Prostate gland (tissue), 2 donors: ENCODE data around the gene PRKG1. TPM values are rescaled to one million over a fixed set of nuclear protein-coding genes. Genes with fewer than 3 reads are reported as not detected.

Experiments used
- DNase-seq: peaks from one replicate; pipeline ENCODE4 v3.0.0-alpha.2; 2019; ENCODE audit warnings: low spot score
- H3K27ac ChIP-seq, 2 donors: fragments of 200-600 bp; sonication (generic); 2 replicates each; pipeline ENCODE4 v1.5.1; 2017 to 2019
- H3K27me3 ChIP-seq: fragments of 200-600 bp; sonication (generic); replicated peaks from 2 replicates; pipeline ENCODE4 v1.5.1; 2019; ENCODE audit not compliant: insufficient read depth
- H3K36me3 ChIP-seq, 2 donors: fragments of 200-600 bp; sonication (generic); 1 replicate in 1 of 2; 2 replicates in 1 of 2; pipeline versions ENCODE4 v1.5.1 to v1.8.1; 2017 to 2019
- H3K4me1 ChIP-seq: fragments of 200-600 bp; sonication (generic); replicated peaks from 2 replicates; pipeline ENCODE4 v1.5.1; 2019
- H3K4me3 ChIP-seq, 2 donors: fragments of 200-600 bp; sonication (generic); 2 replicates each; pipeline ENCODE4 v1.5.1; 2017 to 2019
- H3K9me3 ChIP-seq: fragments of 200-600 bp; sonication (generic); 2 replicates; pipeline ENCODE4 v1.5.1; 2017
- POLR2A ChIP-seq: fragments of 450-650 bp; IDR thresholded peaks from one replicate; pipeline ENCODE4 v1.6.1; 2016; ENCODE audit warnings: antibody characterized with exemption, mild to moderate bottlenecking
- POLR2AphosphoS5 ChIP-seq: sonication (generic); formaldehyde crosslinking; IDR thresholded peaks from one replicate; pipeline ENCODE4 v1.6.1; 2017; ENCODE audit warnings: antibody characterized with exemption
- WGBS: methylation state at CpG from one replicate; pipeline ENCODE4 v1.1.5; 2018; 5-methylcytosine and 5-hydroxymethylcytosine counted together
- intact Hi-C: fragments of 100-400 bp; cut with DNase I; formaldehyde crosslinking; loops from one replicate; pipeline ENCODE4 v1.14.2; 2022
- total RNA-seq, 2 donors: library from RNA; depleted of rRNA; stranded (reverse); fragments of >200 nt; gene quantifications; one replicate each; pipeline ENCODE4 v1.1.0, GENCODE V29; 2016
- TF ChIP-seq, protein P1 (sequence below), 4 experiments: fragments of 200-600 bp in 2 of 4; fragments of 450-650 bp in 2 of 4; sonication (generic) in 2 of 4; IDR thresholded peaks; 1 replicate in 3 of 4; 2 replicates in 1 of 4; pipeline ENCODE4 v1.5.1; 2016 to 2019; ENCODE audit warnings: antibody characterized with exemption in 4 of 4, mild to moderate bottlenecking in 2 of 4, moderate library complexity in 2 of 4

PRKG1 gene
- total RNA-seq, 2 donors from 2014 or later, result 2.7 to 9.0 TPM

DNA sequence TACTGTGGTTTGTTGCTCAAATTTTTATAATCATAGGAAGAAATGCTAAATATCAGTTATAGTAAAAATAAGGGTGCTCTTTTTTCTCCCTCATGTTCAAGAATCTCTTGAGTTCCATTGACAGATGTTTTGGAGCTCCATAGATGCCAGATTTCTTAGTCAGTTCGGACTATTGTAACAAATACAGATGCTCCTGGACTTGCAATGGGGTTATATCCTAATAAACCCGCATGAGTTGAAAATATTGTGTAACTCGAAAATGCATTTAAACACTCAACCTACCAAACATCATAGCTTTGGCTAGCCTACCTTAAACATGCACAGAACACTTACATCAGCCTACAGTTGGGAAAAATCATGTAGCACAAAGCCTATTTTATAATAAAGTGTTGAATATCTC lies 725.8 kb downstream of the PRKG1 start:
- Histone ChIP-seq H3K27ac (no peak overlapping the region), H3K4me3 (no peak overlapping the region), H3K9me3 (no peaks in the 10 kb centered on the region), H3K4me1 (no peaks in the 10 kb centered on the region), H3K27me3 (no peaks in the 10 kb centered on the region), H3K36me3 (no peaks in the 10 kb centered on the region)
- TF ChIP-seq POLR2AphosphoS5 (no peak), POLR2A (no peak)
- no peak for DNase-seq
- WGBS, result 94% methylated on average over 3 of the region's 3 CpGs
- intact Hi-C loops, result no loop called here

DNA sequence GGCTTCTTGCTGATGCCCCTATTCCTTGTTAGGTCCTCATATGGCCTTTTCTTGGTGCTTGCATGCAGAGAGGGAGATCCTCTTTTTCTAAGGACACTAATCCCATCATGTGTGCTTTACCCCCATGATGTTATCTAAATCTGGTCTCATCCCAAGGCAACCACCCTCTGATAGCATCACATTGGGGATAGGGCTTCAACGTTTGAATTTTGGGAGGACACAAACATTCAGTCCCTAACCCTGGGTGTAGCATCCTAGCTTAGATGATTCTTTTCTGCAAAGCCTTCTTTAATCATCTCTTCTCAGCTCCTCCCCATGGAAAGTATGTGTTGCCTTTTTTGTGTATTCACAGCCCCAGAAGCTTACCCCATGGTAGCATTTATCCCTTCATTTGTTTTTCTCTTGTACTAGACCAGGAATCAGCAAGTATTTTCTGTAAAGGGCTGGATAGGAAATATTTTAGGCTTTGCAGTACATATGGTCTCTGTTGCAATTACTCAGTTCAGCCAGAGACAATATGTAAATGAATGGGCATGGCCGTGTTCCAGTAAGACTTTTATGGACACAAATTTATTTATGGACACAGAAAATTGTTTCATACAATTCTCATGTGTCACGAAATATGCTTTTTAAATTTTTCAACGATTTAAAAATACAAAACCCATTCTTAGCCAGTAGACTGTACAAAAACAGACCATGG lies 726.6 kb downstream of the PRKG1 start:
- no peak for DNase-seq
- WGBS, result 76% methylated on average over 4 of the region's 4 CpGs
- intact Hi-C loops, result no loop called here

DNA sequence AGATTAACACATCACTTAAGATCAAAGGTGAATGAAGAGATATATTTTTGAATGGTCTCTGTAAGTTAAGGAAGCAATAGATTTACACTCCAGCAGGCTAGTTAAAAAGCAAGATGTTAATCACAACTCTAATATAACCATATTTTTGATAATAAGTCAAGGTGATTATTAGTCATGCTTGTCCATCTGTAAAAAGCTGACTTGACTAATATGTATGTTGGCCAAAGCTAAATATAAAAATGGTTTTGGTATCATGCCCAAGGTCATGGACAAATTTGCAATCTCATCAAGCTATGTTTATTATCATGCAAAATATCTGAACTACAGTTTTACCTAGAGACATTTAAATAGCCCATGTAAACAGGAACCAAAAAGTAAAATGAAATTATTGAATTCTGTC lies 727.7 kb downstream of the PRKG1 start:
- TF ChIP-seq, protein P1, sequence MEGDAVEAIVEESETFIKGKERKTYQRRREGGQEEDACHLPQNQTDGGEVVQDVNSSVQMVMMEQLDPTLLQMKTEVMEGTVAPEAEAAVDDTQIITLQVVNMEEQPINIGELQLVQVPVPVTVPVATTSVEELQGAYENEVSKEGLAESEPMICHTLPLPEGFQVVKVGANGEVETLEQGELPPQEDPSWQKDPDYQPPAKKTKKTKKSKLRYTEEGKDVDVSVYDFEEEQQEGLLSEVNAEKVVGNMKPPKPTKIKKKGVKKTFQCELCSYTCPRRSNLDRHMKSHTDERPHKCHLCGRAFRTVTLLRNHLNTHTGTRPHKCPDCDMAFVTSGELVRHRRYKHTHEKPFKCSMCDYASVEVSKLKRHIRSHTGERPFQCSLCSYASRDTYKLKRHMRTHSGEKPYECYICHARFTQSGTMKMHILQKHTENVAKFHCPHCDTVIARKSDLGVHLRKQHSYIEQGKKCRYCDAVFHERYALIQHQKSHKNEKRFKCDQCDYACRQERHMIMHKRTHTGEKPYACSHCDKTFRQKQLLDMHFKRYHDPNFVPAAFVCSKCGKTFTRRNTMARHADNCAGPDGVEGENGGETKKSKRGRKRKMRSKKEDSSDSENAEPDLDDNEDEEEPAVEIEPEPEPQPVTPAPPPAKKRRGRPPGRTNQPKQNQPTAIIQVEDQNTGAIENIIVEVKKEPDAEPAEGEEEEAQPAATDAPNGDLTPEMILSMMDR (IDR thresholded peaks at IDR 0.05), result no peak
- TF ChIP-seq POLR2A (no peak), POLR2AphosphoS5 (no peak)
- no peak for DNase-seq
- Histone ChIP-seq H3K4me3 (no peak overlapping the region), H3K4me1 (no peaks in the 10 kb centered on the region), H3K36me3 (no peaks in the 10 kb centered on the region), H3K27ac (no peak overlapping the region), H3K27me3 (no peaks in the 10 kb centered on the region), H3K9me3 (no peaks in the 10 kb centered on the region)
- intact Hi-C loops, result no loop called here

More for the DNA sequence above, 726.6 kb downstream of the PRKG1 start:
- Histone ChIP-seq H3K4me3 (no peak overlapping the region), H3K9me3 (no peaks in the 10 kb centered on the region), H3K36me3 (no peaks in the 10 kb centered on the region), H3K27me3 (no peaks in the 10 kb centered on the region), H3K27ac (no peak overlapping the region), H3K4me1 (no peaks in the 10 kb centered on the region)
- TF ChIP-seq POLR2A (no peak), POLR2AphosphoS5 (no peak)
- TF ChIP-seq, protein P1 (IDR thresholded peaks at IDR 0.05), result no peak

DNA sequence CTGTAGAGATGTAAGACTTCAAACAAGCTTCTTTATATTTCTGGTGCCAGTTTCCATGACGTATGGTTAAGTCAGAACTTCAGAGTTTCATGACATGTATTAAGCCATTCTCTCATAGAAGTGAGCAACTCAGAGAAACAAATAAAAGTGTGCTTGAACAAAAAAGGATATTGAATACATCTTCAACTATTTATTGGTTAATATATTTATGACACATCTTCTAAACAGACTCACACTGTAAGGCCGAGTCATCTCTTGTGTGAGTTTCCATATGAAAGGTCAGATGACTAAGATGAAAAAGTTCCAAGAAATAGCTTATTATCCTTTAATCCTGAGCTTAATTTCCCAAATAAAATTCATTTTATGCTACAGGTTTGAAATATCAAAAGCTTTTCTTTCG lies 730.6 kb downstream of the PRKG1 start:
- WGBS, result 73% methylated on average over 3 of the region's 3 CpGs
- no peaks in the 10 kb centered on the region for H3K9me3 ChIP-seq
- no peak for TF ChIP-seq POLR2AphosphoS5
- TF ChIP-seq, protein P1 (IDR thresholded peaks at IDR 0.05), result no peak
- no peak for TF ChIP-seq POLR2A
- no peaks in the 10 kb centered on the region for H3K27me3 ChIP-seq
- intact Hi-C loops, result no loop called here
- H3K4me1 ChIP-seq, result no peaks in the 10 kb centered on the region
- H3K4me3 ChIP-seq, result no peak overlapping the region
- H3K36me3 ChIP-seq, result no peaks in the 10 kb centered on the region
- DNase-seq, result no peak
- no peak overlapping the region for H3K27ac ChIP-seq

DNA sequence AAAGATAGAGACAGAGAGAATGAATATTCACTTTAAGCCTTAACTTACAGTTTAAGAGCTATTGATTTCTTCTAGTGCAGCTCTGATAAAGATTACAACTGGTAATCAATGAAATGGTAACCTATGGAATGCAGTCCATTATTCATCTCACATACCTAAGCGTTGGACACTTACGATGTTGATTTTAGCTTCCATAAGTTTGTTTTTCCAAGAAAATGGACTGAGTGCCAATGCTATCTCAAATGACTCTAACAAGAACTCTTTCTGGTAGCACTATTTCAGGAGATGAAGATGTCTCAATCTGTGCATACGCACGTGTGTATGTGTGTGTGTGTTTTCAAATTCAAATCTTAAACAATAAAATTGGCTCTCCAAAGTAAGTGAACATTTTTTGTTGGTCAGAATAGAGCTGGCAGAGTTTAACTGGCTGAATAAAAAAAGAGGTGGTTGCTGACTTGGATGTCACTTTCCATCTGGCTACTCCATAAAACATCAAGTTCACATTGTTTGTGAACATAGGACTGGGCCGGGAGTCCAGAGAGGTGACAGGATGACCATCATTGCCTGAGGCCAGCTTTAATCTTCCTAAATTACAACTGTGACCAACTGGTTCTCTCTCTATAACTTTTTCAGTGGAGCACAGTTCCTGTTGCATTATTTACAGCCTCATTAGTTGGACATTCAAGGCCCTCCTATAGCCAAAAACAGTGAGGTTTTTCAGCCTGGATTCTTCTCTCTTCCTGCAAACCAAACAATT lies 732.0 kb downstream of the PRKG1 start:
- Histone ChIP-seq H3K27ac (no peak overlapping the region), H3K9me3 (no peaks in the 10 kb centered on the region), H3K36me3 (no peaks in the 10 kb centered on the region), H3K4me3 (no peak overlapping the region), H3K4me1 (no peaks in the 10 kb centered on the region), H3K27me3 (no peaks in the 10 kb centered on the region)
- DNase-seq, result no peak
- WGBS, result 72% methylated on average over 5 of the region's 5 CpGs
- intact Hi-C loops, result no loop called here
- TF ChIP-seq POLR2AphosphoS5 (no peak), POLR2A (no peak)
- TF ChIP-seq, protein P1 (IDR thresholded peaks at IDR 0.05), result no peak
